ENCODE data around the gene DGCR6.
"Not testable (repeated sequence)": the region's sequence is repeated elsewhere in the genome, so short reads cannot be mapped to it uniquely, and the experiment has no call there.

DNA sequence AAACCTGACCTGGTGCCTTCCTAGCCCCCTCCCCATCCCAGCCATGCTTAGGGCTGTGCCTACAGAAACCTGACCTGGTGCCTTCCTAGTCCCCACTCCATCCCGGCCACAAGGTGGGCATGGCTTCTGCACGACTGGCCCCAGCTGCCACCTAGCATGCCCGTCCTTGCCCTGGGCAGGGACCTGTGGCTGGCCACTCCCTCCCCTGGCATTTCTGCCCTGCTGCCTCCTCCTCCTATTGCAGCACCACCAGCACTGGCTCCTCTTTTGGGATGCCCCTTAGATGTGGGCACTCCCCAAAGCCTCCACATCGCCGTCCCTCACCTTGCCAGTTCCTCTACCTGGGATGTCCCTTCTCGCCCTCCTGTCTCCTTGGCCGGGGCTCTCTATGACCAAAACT is 28.6 kb downstream of the DGCR6 start:
- TF ChIP-seq, protein P1, sequence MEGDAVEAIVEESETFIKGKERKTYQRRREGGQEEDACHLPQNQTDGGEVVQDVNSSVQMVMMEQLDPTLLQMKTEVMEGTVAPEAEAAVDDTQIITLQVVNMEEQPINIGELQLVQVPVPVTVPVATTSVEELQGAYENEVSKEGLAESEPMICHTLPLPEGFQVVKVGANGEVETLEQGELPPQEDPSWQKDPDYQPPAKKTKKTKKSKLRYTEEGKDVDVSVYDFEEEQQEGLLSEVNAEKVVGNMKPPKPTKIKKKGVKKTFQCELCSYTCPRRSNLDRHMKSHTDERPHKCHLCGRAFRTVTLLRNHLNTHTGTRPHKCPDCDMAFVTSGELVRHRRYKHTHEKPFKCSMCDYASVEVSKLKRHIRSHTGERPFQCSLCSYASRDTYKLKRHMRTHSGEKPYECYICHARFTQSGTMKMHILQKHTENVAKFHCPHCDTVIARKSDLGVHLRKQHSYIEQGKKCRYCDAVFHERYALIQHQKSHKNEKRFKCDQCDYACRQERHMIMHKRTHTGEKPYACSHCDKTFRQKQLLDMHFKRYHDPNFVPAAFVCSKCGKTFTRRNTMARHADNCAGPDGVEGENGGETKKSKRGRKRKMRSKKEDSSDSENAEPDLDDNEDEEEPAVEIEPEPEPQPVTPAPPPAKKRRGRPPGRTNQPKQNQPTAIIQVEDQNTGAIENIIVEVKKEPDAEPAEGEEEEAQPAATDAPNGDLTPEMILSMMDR (conservative IDR thresholded peaks at IDR 0.05; ENCODE audit: low read length): not testable (repeated sequence)
- TF ChIP-seq EZH2phosphoT487 (IDR thresholded peaks at IDR 0.05; ENCODE audit: borderline replicate concordance, low read depth, low read length): not testable (repeated sequence)
